Fibroblast of lung (primary cell): ENCODE data around the gene OR7G3. TPM values are rescaled to one million over a fixed set of nuclear protein-coding genes. Genes with fewer than 3 reads are reported as not detected.

Experiments
- DNase-seq, 2 donors: peaks; one replicate each; pipeline versions ENCODE4 v3.0.0 to v3.0.0-alpha.2; 2010; ENCODE audit warnings: low read depth in 2 of 2
- H2AFZ ChIP-seq: 2 replicates; pipeline ENCODE4 v1.5.1; 2012; ENCODE audit warnings: low read length, control low read depth, inconsistent platforms
- H3K27ac ChIP-seq: 2 replicates; pipeline ENCODE4 v1.5.1; 2011; ENCODE audit warnings: low read length, control low read depth; ENCODE audit not compliant: insufficient read depth
- H3K27me3 ChIP-seq: 2 replicates; pipeline ENCODE4 v1.5.1; 2011; ENCODE audit warnings: mild to moderate bottlenecking, low read length; ENCODE audit not compliant: control insufficient read depth, insufficient read depth
- H3K36me3 ChIP-seq: 2 replicates; pipeline ENCODE4 v1.5.1; 2011; ENCODE audit warnings: low read length; ENCODE audit not compliant: control insufficient read depth, insufficient read depth
- H3K4me1 ChIP-seq: 2 replicates; pipeline ENCODE4 v1.5.1; 2011; ENCODE audit warnings: low read length; ENCODE audit not compliant: control insufficient read depth, insufficient read depth; ENCODE audit errors: extremely low read depth
- H3K4me2 ChIP-seq: 2 replicates; pipeline ENCODE4 v1.5.1; 2011; ENCODE audit warnings: low read length, control low read depth; ENCODE audit not compliant: insufficient read depth; ENCODE audit errors: extremely low read depth
- H3K4me3 ChIP-seq, 4 experiments: fragments of 200-600 bp in 1 of 4; sonication (generic) in 1 of 4; replicated peaks in 1 of 4; 2 replicates each; pipeline ENCODE4 v1.5.1; 2011 to 2016; ENCODE audit warnings: low read length in 4 of 4, low read depth in 3 of 4, mild to moderate bottlenecking in 3 of 4, control low read depth in 2 of 4, inconsistent platforms in 1 of 4, mixed read lengths in 1 of 4; ENCODE audit not compliant: insufficient read depth in 1 of 4; ENCODE audit errors: control extremely low read depth in 1 of 4
- H3K79me2 ChIP-seq: 2 replicates; pipeline ENCODE4 v1.5.1; 2012; ENCODE audit warnings: mild to moderate bottlenecking, low read length, inconsistent platforms; ENCODE audit not compliant: control insufficient read depth, insufficient read depth
- H3K9ac ChIP-seq: 2 replicates; pipeline ENCODE4 v1.5.1; 2011; ENCODE audit warnings: mild to moderate bottlenecking, low read length, control low read depth; ENCODE audit not compliant: insufficient read depth
- H3K9me3 ChIP-seq: 2 replicates; pipeline ENCODE4 v1.5.1; 2012; ENCODE audit warnings: low read depth, low read length; ENCODE audit not compliant: control insufficient read depth, insufficient read depth
- H4K20me1 ChIP-seq: 2 replicates; pipeline ENCODE4 v1.5.1; 2011; ENCODE audit warnings: low read length; ENCODE audit not compliant: control insufficient read depth, insufficient read depth; ENCODE audit errors: extremely low read depth
- CTCF ChIP-seq, 2 donors: IDR thresholded peaks in 1 of 2; conservative IDR thresholded peaks in 1 of 2; 1 replicate in 1 of 2; 2 replicates in 1 of 2; pipeline ENCODE4 v1.5.1; 2011 to 2012; ENCODE audit warnings: low read length in 2 of 2, control low read depth in 1 of 2, inconsistent platforms in 1 of 2, low read depth in 1 of 2, mild to moderate bottlenecking in 1 of 2
- EZH2 ChIP-seq: IDR thresholded peaks from 2 replicates; pipeline ENCODE4 v1.5.1; 2012; ENCODE audit warnings: low read length, control low read depth, mild to moderate bottlenecking; ENCODE audit errors: missing control alignments
- polyA minus RNA-seq: library from RNA; depleted of rRNA, polyadenylated mRNA; stranded (reverse); fragments of >200 nt; gene quantifications from 2 replicates; pipeline ENCODE4 v1.2.3, GENCODE V29; 2011; ENCODE audit warnings: low replicate concordance
- polyA plus RNA-seq, 2 donors: library from polyadenylated mRNA; depleted of rRNA in 1 of 2; stranded (reverse) in 1 of 2; unstranded in 1 of 2; fragments of >200 nt; gene quantifications; 2 replicates each; pipeline ENCODE4 v1.2.1, GENCODE V29; 2011 to 2012; ENCODE audit warnings: missing spikeins in 1 of 2
- total RNA-seq: library from RNA; depleted of rRNA; stranded (reverse); fragments of >200 nt; gene quantifications from 2 replicates; pipeline ENCODE4 v1.2.1, GENCODE V29; 2014

The OR7G3 gene
- total RNA-seq (not detected in 2 replicates), polyA plus RNA-seq (not detected in 2 replicates), polyA minus RNA-seq (not detected in 2 replicates)
- polyA plus RNA-seq (2012) = not detected in 2 replicates

- DNase-seq = no peak
- Histone ChIP-seq H3K36me3 (no peaks in the 10 kb centered on the region), H3K9me3 (no peaks in the 10 kb centered on the region), H3K9ac (no peak within 1 kb of the TSS), H4K20me1 (no peaks in the 10 kb centered on the region), H3K4me3 (no peak within 1 kb of the TSS), H3K79me2 (no peaks in the 10 kb centered on the region), H2AFZ (no peak within 1 kb of the TSS), H3K27me3 (no peaks in the 10 kb centered on the region), H3K4me2 (no peak within 1 kb of the TSS), H3K4me1 (no peaks in the 10 kb centered on the region), H3K27ac (no peak within 1 kb of the TSS)
- TF ChIP-seq EZH2 (no peak), CTCF (conservative IDR thresholded peaks at IDR 0.05 in 1 of 2, IDR thresholded peaks at IDR 0.05 in 1 of 2; ENCODE audit: low read depth in 1 of 2, low read length in 2 of 2) (no peak)
Observed at GRCh38 chr19:9126900-9127405, at the start of gene OR7G3. OR7G3 (minus strand) TSS chr19:9126950; CDS start chr19:9126950, 0 bp downstream.

GRCh38 chr19:9175326-9175725 is 48.6 kb upstream of the OR7G3 start:
- Histone ChIP-seq H2AFZ (no peak overlapping the region), H3K27ac (no peak overlapping the region), H3K4me1 (no peaks in the 10 kb centered on the region), H3K27me3 (no peaks in the 10 kb centered on the region), H3K79me2 (no peaks in the 10 kb centered on the region), H3K9ac (no peak overlapping the region), H3K9me3 (no peaks in the 10 kb centered on the region), H3K36me3 (no peaks in the 10 kb centered on the region), H4K20me1 (no peaks in the 10 kb centered on the region), H3K4me3 (no peak overlapping the region), H3K4me2 (no peak overlapping the region)
- no peak for TF ChIP-seq EZH2
- no peak for TF ChIP-seq CTCF (conservative IDR thresholded peaks at IDR 0.05 in 1 of 2, IDR thresholded peaks at IDR 0.05 in 1 of 2; ENCODE audit: low read depth in 1 of 2, low read length in 2 of 2)
- no peak for DNase-seq

- Histone ChIP-seq H3K4me2 (no peak overlapping the region), H3K4me3 (no peak overlapping the region), H4K20me1 (no peaks in the 10 kb centered on the region), H3K79me2 (no peaks in the 10 kb centered on the region), H3K9ac (no peak overlapping the region), H3K27me3 (no peaks in the 10 kb centered on the region), H3K27ac (no peak overlapping the region), H3K36me3 (no peaks in the 10 kb centered on the region), H3K4me1 (no peaks in the 10 kb centered on the region), H3K9me3 (no peaks in the 10 kb centered on the region), H2AFZ (no peak overlapping the region)
- TF ChIP-seq EZH2 (no peak), CTCF (conservative IDR thresholded peaks at IDR 0.05 in 1 of 2, IDR thresholded peaks at IDR 0.05 in 1 of 2; ENCODE audit: low read depth in 1 of 2, low read length in 2 of 2) (no peak)
- no peak for DNase-seq
Observed at GRCh38 chr19:9171393-9171991, 44.7 kb upstream of the OR7G3 start.
